ENCODE data around the gene AKAP11. TPM values are rescaled to one million over a fixed set of nuclear protein-coding genes. Genes with fewer than 3 reads are reported as not detected.

AKAP11 gene
- total and polyA plus RNA-seq, 2 of the 4 experiments (the other 2 are of a cell fraction): 8.0 to 19.7 TPM

- CTCF ChIA-PET: no interaction called here
- in situ Hi-C loops (cut with MboI; ENCODE audit: low sequenced_read_pairs) (no loop called here), dilution Hi-C loops (cut with HindIII; ENCODE audit: low sequenced_read_pairs, unreplicated experiment) (no loop called here), intact Hi-C loops (cut with micrococcal nuclease) (no loop called here)
- Histone ChIP-seq H3K23ac (ENCODE audit: low read depth, low read length) (no peak overlapping the region), H2BK5ac (ENCODE audit: low read depth, low read length, poor library complexity, severe bottlenecking) (no peak overlapping the region), H3K36me3 (ENCODE audit: control insufficient read depth, insufficient read depth, low read length) (no peaks in the 10 kb centered on the region), H3K18ac (ENCODE audit: low read depth, low read length) (no peak overlapping the region), H3K4me3 (ENCODE audit: insufficient read depth, low read depth, low read length) (no peak overlapping the region), H4K5ac (ENCODE audit: low read depth, low read length) (no peak overlapping the region), H3K4me1 (ENCODE audit: control insufficient read depth, insufficient read depth, low read length) (peaks cover 8% of the 10 kb centered on the region), H3K56ac (ENCODE audit: extremely low read depth, insufficient read depth, low read length) (no peak overlapping the region), H3K9me3 (ENCODE audit: control insufficient read depth, insufficient read depth, low read length) (no peaks in the 10 kb centered on the region), H2BK120ac (ENCODE audit: low read depth, low read length) (no peak overlapping the region), H3K4ac (ENCODE audit: low read depth, low read length) (no peak overlapping the region), H3K27ac (ENCODE audit: insufficient read depth, low read length) (no peak overlapping the region), H4K91ac (ENCODE audit: insufficient read depth, low read depth, low read length) (no peak overlapping the region), H3K14ac (replicated peaks; ENCODE audit: low read depth, low read length) (no peak overlapping the region), H3K9me1 (ENCODE audit: insufficient read depth, low read length) (peaks cover 3% of the 10 kb centered on the region), H3K4me2 (ENCODE audit: low read depth, low read length) (no peak overlapping the region), H2AK5ac (ENCODE audit: low read depth, low read length) (no peak overlapping the region), H3K27me3 (ENCODE audit: control insufficient read depth, insufficient read depth, low read length) (no peaks in the 10 kb centered on the region), H2BK15ac (ENCODE audit: low read depth, low read length) (no peak overlapping the region), H2AK9ac (replicated peaks; ENCODE audit: low read depth, low read length, poor library complexity) (no peak overlapping the region), H2AFZ (replicated peaks; ENCODE audit: low read length, poor library complexity) (no peak overlapping the region), H2BK20ac (ENCODE audit: low read depth, low read length) (no peak overlapping the region), H4K8ac (ENCODE audit: low read depth in 2 of 2, low read length in 2 of 2) (peak overlapping the region; percentile 95 to 99; a peak in 2 of 4 replicates), H4K20me1 (ENCODE audit: insufficient read depth, low read length) (no peaks in the 10 kb centered on the region), H3K9ac (ENCODE audit: low read depth, low read length) (no peak overlapping the region), H3K79me1 (ENCODE audit: low read depth in 1 of 2, low read length in 2 of 2) (peaks cover 12 to 34% of the 10 kb centered on the region in 2 experiments)
- ATAC-seq (ENCODE audit: low read depth): no peak
- TF ChIP-seq RFX5 (IDR thresholded peaks at IDR 0.05; ENCODE audit: low read depth, low read length): no peak
- no peak for DNase-seq
- POLR2A ChIA-PET (ENCODE audit: unreplicated experiment): no interaction called here
- 60% methylated on average over 1 of the region's 6 CpGs; no CpG with 5 or more reads in 1 of the 2 experiments for WGBS, 2 experiments (ENCODE audit: extremely low coverage in 2 of 2, insufficient read length in 1 of 2)
- no TSS peak for BruUV-seq (replicated peaks)
These were observed 1.6 kb upstream of the AKAP11 start for GRCh38 chr13:42270160-42270856.

All from IMR-90 (cell line).